GM12875 (cell line): ENCODE measurements around the gene GZMH.
"Not testable (repeated sequence)": the region's sequence is repeated elsewhere in the genome, so short reads cannot be mapped to it uniquely, and the experiment has no call there.

ENCODE experiments used
- H3K4me3 ChIP-seq: one replicate; pipeline ENCODE4 v1.5.1; 2011; ENCODE audit warnings: low read depth, low read length, control low read depth
- TF ChIP-seq, protein P1 (sequence below): IDR thresholded peaks from 2 replicates; pipeline ENCODE4 v1.5.1; 2011; ENCODE audit warnings: low read depth, mild to moderate bottlenecking, control low read depth, inconsistent platforms, low read length, moderate library complexity, borderline replicate concordance; ENCODE audit not compliant: insufficient read depth

Gene GZMH

GRCh38 chr14:24595073-24595808 is 14.2 kb downstream of the GZMH start:
- TF ChIP-seq, protein P1, sequence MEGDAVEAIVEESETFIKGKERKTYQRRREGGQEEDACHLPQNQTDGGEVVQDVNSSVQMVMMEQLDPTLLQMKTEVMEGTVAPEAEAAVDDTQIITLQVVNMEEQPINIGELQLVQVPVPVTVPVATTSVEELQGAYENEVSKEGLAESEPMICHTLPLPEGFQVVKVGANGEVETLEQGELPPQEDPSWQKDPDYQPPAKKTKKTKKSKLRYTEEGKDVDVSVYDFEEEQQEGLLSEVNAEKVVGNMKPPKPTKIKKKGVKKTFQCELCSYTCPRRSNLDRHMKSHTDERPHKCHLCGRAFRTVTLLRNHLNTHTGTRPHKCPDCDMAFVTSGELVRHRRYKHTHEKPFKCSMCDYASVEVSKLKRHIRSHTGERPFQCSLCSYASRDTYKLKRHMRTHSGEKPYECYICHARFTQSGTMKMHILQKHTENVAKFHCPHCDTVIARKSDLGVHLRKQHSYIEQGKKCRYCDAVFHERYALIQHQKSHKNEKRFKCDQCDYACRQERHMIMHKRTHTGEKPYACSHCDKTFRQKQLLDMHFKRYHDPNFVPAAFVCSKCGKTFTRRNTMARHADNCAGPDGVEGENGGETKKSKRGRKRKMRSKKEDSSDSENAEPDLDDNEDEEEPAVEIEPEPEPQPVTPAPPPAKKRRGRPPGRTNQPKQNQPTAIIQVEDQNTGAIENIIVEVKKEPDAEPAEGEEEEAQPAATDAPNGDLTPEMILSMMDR, result no peak
- no peak overlapping the region for H3K4me3 ChIP-seq

DNA sequence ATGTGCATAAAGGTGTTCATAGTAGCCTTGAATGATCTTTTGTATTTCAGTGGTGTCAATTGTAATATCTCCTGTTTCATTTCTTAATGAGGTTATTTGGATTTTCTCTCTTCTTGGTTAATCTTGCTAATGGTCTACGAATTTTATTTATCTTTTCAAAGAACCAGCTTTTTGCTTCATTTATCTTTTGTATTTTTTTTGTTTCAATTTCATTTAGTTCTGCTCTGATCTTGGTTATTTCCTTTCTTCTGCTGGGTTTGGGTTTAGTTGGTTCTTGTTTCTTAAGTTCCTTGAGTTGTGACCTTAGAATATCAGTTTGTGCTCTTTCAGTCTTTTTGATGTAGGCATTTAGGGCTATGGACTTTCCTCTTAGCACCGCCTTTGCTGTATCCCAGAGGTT is 18.5 kb downstream of the GZMH start:
- H3K4me3 ChIP-seq, result not testable (repeated sequence)

DNA sequence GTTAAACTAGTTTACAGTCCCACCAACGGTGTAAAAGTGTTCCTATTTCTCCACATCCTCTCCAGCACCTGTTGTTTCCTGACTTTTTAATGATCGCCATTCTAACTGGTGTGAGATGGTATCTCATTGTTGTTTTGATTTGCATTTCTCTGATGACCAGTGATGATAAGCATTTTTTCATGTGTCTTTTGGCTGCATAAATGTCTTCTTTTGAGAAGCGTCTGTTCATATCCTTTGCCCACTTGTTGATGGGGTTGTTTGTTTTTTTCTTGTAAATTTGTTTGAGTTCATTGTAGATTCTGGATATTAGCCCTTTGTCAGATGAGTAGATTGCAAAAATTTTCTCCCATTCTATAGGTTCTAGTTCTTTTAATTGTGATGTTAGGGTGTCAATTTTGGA is 25.1 kb downstream of the GZMH start:
- not testable (repeated sequence) for H3K4me3 ChIP-seq

DNA sequence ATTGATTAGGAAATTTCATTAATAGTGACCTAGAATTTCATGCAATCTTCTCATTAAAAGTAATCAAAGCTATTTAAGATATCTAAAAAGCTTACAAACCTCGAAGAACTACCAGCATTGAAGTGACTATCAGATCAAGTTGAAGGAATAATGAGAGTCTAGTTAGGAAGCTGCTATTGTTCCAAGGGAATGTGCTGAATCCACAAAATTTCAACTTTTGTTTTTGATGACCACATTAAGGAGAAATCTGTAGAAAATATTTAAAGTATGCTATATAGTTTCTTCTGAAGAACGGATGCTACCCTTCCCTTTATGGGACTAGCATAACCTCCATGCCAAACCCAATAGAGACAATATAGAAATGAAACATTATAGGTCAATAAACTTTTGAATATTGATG is 30.9 kb downstream of the GZMH start:
- TF ChIP-seq, protein P1, result no peak
- no peak overlapping the region for H3K4me3 ChIP-seq

- TF ChIP-seq, protein P1, result no peak
- H3K4me3 ChIP-seq, result no peak overlapping the region
These were observed 32.7 kb downstream of the GZMH start for GRCh38 chr14:24576771-24577170.

GRCh38 chr14:24576182-24576581 is 33.3 kb downstream of the GZMH start, which contains the start of gene CTSG:
Gene CTSG (minus strand): TSS chr14:24576250. CDS start chr14:24576223, 27 bp downstream.
- H3K4me3 ChIP-seq, result no peak within 1 kb of the TSS
- TF ChIP-seq, protein P1, result no peak

- no peak overlapping the region for H3K4me3 ChIP-seq
- TF ChIP-seq, protein P1, result no peak
These were observed 35.2 kb downstream of the GZMH start for GRCh38 chr14:24574206-24574774.

- H3K4me3 ChIP-seq, result no peak overlapping the region
- TF ChIP-seq, protein P1, result no peak
These were observed 43.2 kb downstream of the GZMH start for GRCh38 chr14:24566318-24566717.
